ENCODE measurements around the gene LENEP.

Gene LENEP

DNA sequence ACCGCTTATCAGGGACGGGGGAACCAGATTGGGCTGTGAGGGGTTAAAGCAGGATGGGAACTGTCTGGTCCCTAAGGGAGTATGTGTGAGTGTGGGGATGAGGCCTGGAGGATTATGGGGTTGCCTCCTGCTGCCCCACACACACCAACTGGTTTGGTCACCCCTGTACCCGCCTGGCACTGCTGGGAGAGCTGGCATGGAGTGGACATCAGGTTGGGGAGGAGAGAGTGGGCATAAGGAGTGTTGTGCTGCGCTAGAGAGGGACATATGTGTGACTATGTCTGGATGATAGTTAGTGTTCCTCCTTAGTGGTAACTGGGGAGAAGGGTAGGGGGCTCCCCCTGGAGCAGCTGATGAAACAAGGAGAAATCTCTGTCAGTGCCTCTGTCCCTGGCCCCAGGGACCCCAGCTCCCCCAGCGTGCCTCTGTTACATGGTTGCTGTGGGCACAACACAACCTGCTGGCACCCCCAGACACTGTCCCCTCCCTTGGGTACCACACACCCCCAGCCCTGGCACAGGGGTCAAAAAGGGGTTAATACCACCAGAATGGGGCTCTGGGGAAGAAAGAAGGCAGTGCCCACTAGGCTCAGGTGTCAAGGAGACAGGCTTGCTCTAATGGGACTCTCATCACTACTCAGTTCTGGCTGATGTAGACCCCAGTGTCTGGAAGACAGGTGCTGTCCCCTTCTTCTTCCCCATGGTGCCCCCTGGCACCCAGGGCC is 11.1 kb downstream of the LENEP start:
- no peak overlapping the region for H3K4me3 ChIP-seq (ENCODE audit: low read length)
- no peak for DNase-seq (ENCODE audit: low read depth, low spot score)

DNA sequence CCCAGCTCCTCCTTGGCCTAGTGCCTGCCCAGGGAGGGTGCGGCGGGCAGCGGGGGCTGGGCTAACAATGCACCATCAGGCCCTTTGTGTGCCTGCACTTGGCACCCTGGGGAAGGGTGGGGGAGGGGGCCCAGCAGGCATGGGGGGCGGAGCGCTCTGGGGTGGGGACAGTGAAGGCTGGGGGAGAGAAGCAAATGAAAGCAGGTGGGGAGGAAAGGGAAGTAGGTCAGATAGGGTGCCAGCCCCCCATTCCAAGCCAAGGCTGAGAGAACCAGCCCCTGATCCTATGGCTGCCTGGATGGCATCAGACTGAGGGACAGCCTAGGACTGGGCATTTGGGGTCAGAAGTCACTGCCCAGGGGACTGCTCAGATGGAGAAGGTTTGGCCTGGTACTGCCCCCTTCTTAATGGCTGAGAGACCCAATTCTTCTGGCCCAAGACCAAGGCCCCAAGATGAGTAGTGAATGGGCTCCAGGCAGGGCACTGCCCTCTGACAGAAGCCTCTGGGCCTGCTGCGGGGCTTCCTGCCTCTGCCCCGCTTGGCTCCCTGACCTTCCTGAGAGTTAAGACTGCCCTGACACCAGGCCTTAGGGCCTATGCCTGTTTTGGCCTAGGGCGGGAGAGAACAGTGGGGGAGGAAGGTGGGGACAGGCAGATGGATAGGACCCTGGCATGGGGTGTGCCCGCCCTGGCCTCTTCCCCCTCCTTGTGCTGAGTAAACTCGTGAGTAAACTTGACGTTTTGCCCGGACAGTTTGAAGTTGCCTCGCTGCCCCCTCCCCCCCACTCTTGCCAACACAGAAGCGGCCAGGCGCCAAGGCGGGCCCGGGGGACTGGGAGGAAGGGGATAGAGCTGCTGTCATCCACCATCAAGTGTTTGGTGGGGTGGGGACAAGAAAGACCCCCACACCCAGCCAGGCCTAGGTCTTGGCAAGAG is 12.0 kb downstream of the LENEP start:
- DNase-seq (ENCODE audit: low read depth, low spot score), result no peak
- no peak overlapping the region for H3K4me3 ChIP-seq (ENCODE audit: low read length)

DNA sequence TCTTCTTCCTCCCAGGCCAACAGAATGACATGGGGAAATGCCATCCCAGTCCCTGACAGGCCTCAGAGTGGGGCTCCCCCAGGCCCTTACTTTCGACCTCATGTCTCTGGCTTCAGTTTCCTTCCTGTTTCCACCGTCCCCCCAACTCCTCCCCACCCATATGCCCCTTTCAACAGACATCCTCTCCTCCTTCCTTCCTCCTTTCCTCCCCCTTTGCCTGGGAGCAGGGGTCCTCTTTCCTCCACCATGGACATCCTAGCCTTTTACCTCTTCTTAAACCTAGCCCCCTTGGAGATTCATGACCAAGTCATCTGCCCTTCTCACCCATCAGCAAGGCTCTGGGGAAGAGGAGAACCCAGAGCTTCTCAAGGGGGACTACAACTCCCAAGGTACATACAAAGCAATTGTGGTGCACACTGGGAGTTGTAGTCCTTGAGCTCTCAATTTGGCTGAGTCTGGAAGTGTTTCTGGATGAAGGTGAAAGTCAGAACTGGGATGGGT is 13.3 kb downstream of the LENEP start:
- peak; percentile 54 for DNase-seq (ENCODE audit: low read depth, low spot score)
- H3K4me3 ChIP-seq (ENCODE audit: low read length), result no peak overlapping the region

DNA sequence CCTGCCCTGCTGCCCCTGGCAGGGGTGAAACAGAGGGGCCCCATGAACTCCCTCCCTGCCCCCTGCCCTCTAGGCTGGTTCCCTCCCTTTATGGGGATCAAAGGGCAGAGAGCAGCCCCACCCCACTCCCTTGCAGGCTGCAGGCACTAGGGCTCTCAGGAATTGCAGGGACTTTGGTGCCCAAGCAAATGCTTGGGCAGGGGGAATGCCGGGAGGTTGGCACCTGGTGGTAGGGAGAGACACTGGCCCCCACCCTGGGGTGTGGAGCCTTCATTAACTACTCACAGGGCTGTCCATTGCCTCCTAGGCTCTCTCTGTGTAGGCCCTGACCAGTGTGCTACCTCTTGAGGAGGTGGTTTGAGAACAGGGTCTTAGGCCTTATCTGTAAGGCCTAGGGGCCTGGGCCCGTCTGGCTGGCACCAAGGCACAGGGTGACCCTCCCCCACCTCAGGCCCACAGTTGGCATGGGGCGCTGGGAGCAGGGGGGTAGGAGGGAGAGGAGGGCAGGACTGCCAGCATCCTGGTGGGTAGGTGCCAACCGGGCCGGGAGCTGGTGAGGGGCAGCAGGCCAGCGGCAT is 14.0 kb downstream of the LENEP start:
- H3K4me3 ChIP-seq (ENCODE audit: low read length), result no peak overlapping the region
- DNase-seq (ENCODE audit: low read depth, low spot score), result no peak

DNA sequence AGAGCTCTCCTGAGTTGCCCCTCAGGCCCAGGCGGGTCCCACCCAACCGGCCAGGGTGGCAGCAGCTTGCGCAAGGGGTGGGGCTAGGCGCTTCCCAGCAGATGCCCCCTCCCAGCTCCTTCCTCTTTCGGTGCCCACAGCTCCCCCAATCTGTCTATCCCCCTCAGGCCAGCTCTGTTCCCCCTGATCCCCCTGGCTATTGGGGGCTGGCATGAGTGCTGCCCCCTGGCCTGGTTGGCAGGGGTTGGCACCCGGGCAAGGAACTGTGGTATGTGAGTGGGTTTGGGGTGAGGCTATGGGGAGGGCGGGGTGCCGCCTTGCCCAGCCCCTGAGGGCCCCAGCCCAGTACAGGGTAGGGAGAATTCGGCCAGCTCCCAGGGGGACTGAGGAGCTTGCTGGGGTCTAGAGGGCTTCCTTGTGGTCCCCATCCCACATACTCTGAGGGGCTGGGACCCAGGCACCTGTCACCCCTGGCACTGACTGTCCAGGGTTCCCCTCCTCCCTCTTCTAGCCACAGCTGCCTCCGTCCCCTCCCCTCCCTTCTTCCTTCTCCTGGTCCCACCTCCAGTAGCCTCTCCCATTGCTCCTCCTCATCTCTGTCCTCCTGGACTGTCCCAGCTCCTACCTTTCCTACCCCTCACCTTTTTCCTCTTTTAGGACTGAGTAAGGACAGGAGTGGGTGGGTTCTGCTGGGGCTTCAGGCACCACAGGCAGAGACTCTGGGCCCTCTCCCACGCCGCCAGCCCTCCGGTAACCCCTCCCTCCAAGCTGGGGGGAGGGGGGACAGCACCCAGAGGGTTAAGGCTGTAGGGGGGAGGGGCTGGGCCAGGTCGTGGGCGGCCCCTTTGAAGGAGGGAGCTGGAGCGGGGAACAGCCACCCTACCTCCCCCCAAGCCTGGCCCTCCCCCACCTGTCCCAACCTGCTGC is 14.9 kb downstream of the LENEP start:
- no peak for DNase-seq (ENCODE audit: low read depth, low spot score)
- H3K4me3 ChIP-seq (ENCODE audit: low read length), result no peak overlapping the region

DNA sequence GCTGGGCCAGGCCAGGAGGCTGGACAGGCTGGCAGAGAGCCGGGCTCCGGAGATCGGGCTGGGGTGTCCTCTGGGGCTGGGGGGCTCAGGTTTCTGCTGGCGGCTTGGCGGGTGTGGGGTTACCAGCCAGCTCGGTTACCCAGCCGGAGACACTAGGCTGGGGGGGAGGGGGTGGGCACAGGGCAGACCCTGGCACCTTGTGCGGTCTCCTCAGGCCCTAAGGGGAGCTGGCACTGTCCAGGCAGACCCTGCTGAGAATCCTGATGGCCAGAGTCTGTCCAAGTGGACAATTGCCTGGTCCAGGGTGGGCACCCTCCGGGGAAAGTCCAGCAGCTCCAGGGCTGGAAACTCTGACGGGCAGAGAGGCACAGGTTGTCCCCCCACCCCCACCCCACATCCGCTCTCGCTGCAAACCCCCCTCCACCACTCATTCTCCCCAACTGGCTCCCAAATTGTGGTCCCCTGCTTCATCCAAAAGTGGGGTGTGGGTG is 15.9 kb downstream of the LENEP start:
- no peak for DNase-seq (ENCODE audit: low read depth, low spot score)
- no peak overlapping the region for H3K4me3 ChIP-seq (ENCODE audit: low read length)

DNA sequence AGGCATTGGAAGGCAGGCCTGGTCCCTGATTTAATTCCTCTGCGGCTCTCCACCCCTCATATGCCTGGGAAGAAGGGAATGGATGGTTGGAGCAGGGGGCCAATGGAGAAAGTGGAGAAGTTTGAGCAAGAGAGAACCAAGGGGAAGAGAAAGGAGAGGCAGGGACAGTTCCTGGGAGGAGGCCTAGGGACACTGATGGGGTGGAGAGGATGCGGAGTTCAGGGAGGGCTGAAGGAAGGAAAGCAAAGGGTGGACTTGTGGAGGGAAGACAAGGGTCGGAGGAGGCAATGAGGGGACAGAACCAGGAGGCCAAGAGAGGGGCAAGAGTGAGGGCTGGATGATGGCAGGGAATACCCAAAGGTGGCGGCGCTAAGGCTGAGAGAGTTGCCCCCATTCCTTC is 16.4 kb downstream of the LENEP start:
- no peak for DNase-seq (ENCODE audit: low read depth, low spot score)
- no peak overlapping the region for H3K4me3 ChIP-seq (ENCODE audit: low read length)

DNA sequence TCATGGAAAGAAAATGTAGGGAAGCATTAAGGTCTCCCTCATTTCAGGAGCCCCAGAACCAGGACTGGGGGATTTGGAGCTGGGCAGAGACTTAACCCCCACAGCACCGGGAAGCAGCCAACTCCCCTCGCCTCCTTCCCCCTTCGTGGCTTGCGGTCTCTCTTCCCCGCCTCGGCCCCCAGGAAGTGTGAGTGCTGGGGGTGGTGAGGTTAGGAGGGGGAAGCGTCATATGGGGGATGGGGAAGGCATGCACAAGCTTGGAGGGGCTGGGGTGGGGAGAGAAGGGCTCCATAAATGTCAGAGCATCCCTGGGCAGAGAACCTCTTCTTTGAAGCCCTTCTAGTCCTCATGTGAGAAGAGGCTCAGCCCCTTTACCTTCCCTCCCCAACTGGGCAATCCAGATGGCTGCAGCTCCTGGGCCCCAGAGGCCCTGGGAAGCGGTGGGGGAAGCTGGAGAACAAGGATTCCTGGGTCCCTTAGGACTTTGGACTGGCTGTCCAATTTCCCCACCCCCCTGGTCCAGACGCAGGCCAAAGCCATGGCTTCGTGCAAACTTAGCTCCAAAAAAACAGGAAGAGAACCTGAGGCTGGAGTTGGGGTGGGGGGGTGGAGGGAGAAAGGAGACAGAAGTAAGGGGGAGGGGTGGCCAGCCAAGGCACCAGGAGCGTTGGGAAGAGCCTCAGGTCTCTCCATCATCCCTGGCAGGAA is 17.0 kb downstream of the LENEP start:
- H3K4me3 ChIP-seq (ENCODE audit: low read length), result no peak overlapping the region
- DNase-seq (ENCODE audit: low read depth, low spot score), result no peak

DNA sequence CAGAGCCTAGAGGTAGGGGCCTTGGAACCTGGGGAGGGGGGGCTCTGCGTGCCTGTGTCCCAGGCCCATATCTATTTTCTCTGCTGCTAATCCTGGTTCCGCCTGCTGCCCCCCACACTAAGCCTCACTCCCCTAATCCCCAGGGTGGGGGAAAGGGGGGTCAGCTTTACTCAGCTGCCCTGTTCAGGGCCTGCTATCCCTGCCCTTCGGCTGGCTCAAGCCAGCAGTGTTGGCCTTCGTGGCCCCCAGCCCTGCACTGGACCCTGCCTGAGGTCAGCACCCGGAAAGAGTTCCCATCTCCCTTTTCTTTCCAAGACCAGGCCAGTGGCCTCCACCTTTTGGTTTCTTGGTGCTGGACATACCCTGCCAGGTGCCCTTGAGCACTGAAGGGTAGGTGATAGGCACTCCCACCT is 17.6 kb downstream of the LENEP start:
- no peak for DNase-seq (ENCODE audit: low read depth, low spot score)
- H3K4me3 ChIP-seq (ENCODE audit: low read length), result no peak overlapping the region

DNA sequence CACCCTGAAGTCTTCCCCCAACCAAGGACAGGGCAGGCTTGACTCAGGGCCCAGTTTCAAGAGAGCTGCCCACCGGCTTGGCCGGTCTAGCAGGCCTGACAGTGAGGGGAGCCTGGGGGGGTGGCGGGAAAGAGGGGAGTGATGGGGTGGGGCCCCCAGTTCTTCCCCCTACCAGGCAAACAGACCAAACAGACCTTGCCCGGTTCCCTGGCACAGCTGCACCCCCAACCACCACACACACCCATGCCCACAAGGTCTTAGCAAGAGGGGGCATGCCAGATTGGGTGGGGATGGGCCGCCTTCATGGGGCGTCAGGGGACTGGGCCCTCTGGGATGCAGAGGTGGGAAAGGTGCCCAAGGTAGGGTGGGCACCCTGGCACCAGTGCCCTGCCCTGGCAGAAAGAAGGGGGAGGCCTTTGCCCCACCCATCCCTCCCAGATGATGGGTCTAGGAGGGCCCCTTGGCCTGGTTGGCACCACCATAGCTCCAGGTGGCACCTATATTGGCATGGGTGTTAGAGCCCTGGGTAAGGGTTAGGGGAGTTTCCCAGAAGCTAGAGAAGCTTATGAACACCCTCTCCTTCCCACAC is 18.1 kb downstream of the LENEP start:
- no peak overlapping the region for H3K4me3 ChIP-seq (ENCODE audit: low read length)
- DNase-seq (ENCODE audit: low read depth, low spot score), result no peak

DNA sequence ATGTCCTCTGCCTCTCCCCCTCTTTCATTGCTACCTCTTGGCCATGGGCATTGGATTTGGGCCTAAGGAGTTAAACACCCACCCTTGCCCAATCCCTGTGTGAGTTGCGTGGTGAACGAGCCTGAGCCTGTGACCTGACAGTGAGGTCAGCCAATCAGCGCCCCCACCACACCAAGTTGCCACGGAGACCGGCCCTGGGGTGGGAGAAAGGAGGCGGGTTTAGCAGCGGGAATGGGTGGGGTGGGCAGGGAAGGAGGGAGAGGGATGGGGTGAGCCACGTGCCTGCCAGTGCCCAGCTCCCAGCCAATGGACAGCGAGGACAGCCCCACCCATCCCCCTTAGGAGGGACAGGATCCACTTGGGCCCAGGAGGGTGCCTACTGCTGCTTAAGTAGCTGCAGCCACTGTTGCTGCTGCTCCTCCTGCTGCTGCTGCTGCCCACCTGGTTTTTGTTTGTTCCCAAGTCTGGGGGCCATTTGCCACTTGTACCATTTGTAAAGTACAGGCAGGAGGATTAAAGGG is 18.7 kb downstream of the LENEP start:
- DNase-seq (ENCODE audit: low read depth, low spot score), result no peak
- H3K4me3 ChIP-seq (ENCODE audit: low read length), result no peak overlapping the region

DNA sequence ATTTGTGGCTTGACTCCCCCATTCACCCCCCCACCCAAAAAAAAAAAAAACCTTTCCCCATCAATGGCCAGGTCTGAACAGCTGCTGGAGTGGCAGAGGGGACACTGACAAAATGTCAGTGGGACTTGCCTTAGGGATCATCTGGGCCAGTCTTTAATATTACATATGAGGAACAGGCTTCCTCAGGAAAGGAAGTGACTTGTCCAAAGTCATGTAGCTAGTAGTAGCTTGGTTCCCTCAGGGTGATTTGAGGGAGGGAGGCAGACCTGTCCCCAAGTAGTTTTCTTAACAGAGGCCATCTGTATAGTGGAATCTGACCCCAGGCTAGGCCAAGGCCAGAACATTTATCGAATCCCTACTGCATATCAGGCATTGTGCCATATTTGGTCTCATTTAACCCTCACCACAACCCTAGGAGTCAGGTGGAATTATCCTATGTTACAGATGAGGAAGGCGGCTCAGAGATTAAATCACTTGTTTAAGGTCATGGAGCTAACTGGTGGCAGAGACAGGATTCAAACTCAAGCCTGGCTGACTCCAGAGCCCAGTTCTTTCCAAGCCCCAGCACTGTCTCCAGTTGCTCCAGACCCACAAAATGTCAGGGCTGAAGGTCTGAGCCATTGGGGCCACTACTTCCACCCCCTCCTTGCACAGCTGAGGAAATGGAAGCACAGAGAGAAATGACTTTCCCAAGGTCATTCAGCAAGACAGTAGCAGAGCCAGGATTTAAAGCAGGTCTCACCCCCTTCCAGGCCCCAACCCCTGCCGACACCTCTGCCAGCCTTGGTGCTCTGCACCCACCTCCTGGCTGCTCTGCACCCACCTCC is 19.6 kb downstream of the LENEP start:
- no peak overlapping the region for H3K4me3 ChIP-seq (ENCODE audit: low read length)
- DNase-seq (ENCODE audit: low read depth, low spot score), result no peak

DNA sequence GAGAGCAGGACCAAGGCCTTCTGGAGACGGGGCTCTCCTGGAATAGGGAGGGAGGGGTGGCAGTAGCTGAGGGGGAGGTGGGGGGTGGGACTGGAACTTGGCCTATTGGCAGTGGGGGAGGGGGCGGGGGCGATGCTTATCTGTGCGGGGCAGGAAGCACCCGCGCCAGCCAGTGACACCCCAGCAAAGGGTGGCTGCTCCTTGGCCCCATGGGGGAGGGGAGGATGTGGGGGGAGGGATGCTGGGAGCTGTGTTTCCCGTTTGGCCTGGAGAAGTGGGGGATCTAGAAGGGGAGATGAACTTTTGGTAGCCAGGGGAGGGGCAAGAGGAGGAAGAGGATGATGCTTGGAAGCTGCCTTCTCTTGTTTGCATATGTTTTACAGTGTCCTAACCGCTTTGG is 20.2 kb downstream of the LENEP start:
- no peak overlapping the region for H3K4me3 ChIP-seq (ENCODE audit: low read length)
- no peak for DNase-seq (ENCODE audit: low read depth, low spot score)

DNA sequence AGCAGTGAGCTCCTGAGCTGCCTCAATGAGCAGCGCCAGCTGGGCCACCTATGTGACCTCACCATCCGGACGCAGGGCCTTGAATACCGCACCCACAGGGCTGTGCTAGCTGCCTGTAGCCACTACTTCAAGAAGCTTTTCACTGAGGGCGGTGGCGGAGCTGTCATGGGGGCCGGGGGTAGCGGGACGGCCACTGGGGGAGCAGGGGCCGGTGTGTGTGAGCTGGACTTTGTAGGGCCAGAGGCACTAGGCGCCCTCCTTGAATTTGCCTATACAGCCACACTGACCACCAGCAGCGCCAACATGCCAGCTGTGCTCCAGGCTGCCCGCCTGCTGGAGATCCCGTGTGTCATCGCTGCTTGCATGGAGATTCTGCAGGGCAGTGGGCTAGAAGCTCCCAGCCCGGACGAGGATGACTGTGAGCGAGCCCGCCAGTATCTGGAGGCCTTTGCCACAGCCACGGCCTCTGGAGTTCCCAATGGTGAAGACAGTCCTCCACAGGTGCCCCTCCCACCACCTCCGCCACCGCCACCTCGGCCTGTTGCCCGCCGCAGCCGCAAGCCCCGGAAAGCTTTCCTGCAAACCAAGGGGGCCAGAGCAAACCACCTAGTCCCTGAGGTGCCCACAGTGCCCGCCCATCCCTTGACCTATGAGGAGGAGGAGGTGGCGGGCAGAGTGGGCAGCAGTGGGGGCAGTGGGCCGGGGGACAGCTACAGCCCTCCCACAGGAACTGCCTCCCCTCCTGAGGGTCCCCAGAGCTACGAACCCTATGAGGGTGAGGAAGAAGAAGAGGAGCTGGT is 21.5 kb downstream of the LENEP start:
- DNase-seq (ENCODE audit: low read depth, low spot score), result no peak
- no peak overlapping the region for H3K4me3 ChIP-seq (ENCODE audit: low read length)

DNA sequence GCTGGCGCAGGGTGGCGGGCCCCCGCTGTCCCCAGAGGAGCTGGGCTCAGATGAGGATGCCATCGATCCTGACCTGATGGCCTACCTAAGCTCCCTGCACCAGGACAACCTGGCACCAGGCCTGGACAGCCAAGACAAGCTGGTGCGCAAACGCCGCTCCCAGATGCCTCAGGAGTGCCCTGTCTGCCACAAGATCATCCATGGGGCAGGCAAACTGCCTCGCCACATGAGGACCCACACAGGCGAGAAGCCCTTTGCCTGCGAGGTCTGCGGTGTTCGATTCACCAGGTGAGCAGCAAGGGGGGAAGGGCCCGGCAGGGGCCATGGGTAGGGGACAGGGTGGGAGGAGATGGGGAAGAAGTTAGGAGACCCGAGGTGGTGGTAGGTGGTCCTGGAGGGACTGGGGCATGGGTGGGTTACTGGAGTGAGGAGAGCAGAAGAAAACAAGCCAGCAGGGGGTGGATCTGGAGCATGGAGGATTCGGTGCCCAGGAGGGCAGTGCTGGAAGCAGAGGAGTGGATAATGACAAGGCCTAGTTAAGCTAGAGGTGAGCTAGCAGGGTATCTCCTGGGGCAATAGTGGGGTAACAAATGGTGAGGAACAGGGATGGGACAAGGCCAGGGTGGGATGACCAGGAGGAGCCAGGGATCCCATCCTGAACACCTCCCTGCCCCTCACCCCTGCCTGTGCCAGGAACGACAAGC is 22.3 kb downstream of the LENEP start:
- no peak for DNase-seq (ENCODE audit: low read depth, low spot score)
- H3K4me3 ChIP-seq (ENCODE audit: low read length), result no peak overlapping the region
